ENCODE measurements around the gene GATA2.

DNA sequence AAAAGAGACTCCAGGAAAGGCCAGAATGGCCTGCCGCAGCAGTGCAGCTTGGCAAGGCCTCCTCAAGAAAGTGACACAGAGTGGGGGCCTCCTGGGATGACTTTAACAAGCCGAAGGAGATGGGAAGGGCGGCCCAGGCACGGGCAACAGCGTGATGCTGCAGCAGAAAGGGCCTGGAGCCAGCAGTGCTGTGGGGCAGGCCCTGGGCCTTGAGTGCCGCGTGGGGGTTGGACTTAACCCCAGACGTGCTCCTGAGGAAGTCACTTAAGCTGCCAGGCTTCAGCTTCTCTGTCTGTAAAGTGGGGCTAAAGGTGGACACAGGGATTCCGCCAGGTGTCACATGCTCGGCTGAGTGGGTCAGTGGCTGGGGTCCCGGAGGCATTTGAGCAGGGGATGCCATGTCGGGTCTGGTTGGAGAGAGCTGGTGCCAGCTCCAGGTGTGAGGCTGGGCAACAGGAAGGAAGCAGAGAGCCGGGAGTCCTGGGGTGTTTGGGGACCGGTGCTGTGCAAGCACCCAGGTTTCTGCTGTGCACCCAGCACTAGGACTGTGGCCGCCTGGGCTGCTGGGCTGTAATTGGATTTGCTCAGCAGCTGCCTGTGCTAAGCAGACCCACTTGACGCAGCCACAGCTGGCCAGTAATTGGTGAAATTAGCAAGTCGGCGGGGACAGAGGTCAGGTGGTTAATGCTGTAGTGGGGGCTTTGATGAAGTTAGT lies 34.1 kb downstream of the GATA2 start:
- TF ChIP-seq, protein P1, sequence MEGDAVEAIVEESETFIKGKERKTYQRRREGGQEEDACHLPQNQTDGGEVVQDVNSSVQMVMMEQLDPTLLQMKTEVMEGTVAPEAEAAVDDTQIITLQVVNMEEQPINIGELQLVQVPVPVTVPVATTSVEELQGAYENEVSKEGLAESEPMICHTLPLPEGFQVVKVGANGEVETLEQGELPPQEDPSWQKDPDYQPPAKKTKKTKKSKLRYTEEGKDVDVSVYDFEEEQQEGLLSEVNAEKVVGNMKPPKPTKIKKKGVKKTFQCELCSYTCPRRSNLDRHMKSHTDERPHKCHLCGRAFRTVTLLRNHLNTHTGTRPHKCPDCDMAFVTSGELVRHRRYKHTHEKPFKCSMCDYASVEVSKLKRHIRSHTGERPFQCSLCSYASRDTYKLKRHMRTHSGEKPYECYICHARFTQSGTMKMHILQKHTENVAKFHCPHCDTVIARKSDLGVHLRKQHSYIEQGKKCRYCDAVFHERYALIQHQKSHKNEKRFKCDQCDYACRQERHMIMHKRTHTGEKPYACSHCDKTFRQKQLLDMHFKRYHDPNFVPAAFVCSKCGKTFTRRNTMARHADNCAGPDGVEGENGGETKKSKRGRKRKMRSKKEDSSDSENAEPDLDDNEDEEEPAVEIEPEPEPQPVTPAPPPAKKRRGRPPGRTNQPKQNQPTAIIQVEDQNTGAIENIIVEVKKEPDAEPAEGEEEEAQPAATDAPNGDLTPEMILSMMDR (conservative IDR thresholded peaks at IDR 0.05 in 1 of 2, IDR thresholded peaks at IDR 0.05 in 1 of 2; ENCODE audit: low read depth in 1 of 2, low read length in 2 of 2), result no peak
- TF ChIP-seq EZH2 (IDR thresholded peaks at IDR 0.05; ENCODE audit: low read length, missing control alignments), result no peak

All from fibroblast of lung (primary cell).